ENCODE measurements around the gene PCDH1. TPM values are rescaled to one million over a fixed set of nuclear protein-coding genes. Genes with fewer than 3 reads are reported as not detected.

PCDH1 gene
- total RNA-seq, 6 experiments from 2014 or later: 20.8 to 44.1 (median 29.4) TPM

GRCh38 chr5:141844414-141845097, 33.7 kb downstream of the PCDH1 start:
- H3K27ac ChIP-seq: no peak overlapping the region
- intact Hi-C loops (cut with DNase I): no loop called here

GRCh38 chr5:141843156-141843927, 34.9 kb downstream of the PCDH1 start:
- no peak overlapping the region for H3K27ac ChIP-seq
- H3K4me3 ChIP-seq: no peak overlapping the region
- TF ChIP-seq POLR2A (IDR thresholded peaks at IDR 0.05) (no peak), CTCF (IDR thresholded peaks at IDR 0.05) (no peak)
- H3K9me3 ChIP-seq: no peaks in the 10 kb centered on the region
- 66% methylated on average over 2 of the region's 5 CpGs for WGBS (ENCODE audit: insufficient coverage, low coverage, low lambda C conversion rate, missing lambda C conversion rate)
- no peak for ATAC-seq
- DNase-seq: no peak
- H3K4me1 ChIP-seq: peaks cover 0 to 38% (median 8%) of the 10 kb centered on the region in 4 donors
- no peaks in the 10 kb centered on the region for H3K27me3 ChIP-seq
- H3K36me3 ChIP-seq: no peaks in the 10 kb centered on the region
- intact Hi-C loops (cut with DNase I): no loop called here

More at GRCh38 chr5:141844414-141845097, 33.7 kb downstream of the PCDH1 start:
- Histone ChIP-seq H3K9me3 (no peaks in the 10 kb centered on the region), H3K27me3 (no peaks in the 10 kb centered on the region), H3K36me3 (no peaks in the 10 kb centered on the region), H3K4me3 (no peak overlapping the region), H3K4me1 (peaks cover 0 to 48% (median 12%) of the 10 kb centered on the region in 4 donors)
- TF ChIP-seq POLR2A (IDR thresholded peaks at IDR 0.05) (no peak), CTCF (IDR thresholded peaks at IDR 0.05) (no peak)
- DNase-seq (no peak), ATAC-seq (peak in 1 of 4 donors; percentile 45)
- WGBS (ENCODE audit: insufficient coverage, low coverage, low lambda C conversion rate, missing lambda C conversion rate): 56% methylated on average over 8 of the region's 9 CpGs

GRCh38 chr5:141841378-141842180, 36.6 kb downstream of the PCDH1 start:
- DNase-seq: peak; percentile 59 to 90 (median 84)
- ATAC-seq: peak; percentile 77 to 87 (median 85)
- H3K9me3 ChIP-seq: no peaks in the 10 kb centered on the region
- TF ChIP-seq POLR2A (IDR thresholded peaks at IDR 0.05): no peak
- no peak for TF ChIP-seq CTCF (IDR thresholded peaks at IDR 0.05)
- no peaks in the 10 kb centered on the region for H3K36me3 ChIP-seq
- intact Hi-C loops (cut with DNase I): no loop called here
- H3K4me3 ChIP-seq: no peak overlapping the region
- no peaks in the 10 kb centered on the region for H3K27me3 ChIP-seq
- peaks cover 0 to 36% (median 8%) of the 10 kb centered on the region in 4 donors for H3K4me1 ChIP-seq
- H3K27ac ChIP-seq: peak overlapping the region in 2 of 3 donors; percentile 32 to 60
- 21% methylated on average over 6 of the region's 14 CpGs for WGBS (ENCODE audit: insufficient coverage, low coverage, low lambda C conversion rate, missing lambda C conversion rate)

- TF ChIP-seq CTCF (IDR thresholded peaks at IDR 0.05) (no peak), POLR2A (IDR thresholded peaks at IDR 0.05) (no peak)
- Histone ChIP-seq H3K4me1 (peaks cover 0 to 36% (median 8%) of the 10 kb centered on the region in 4 donors), H3K36me3 (no peaks in the 10 kb centered on the region), H3K27ac (peak overlapping the region in 1 of 3 donors; percentile 60), H3K4me3 (no peak overlapping the region), H3K27me3 (no peaks in the 10 kb centered on the region), H3K9me3 (no peaks in the 10 kb centered on the region)
- ATAC-seq: peak in 2 of 4 donors; percentile 2 to 17
- DNase-seq: no peak
- WGBS (ENCODE audit: insufficient coverage, low coverage, low lambda C conversion rate, missing lambda C conversion rate): 14% methylated on average over 3 of the region's 6 CpGs
- intact Hi-C loops (cut with DNase I): no loop called here
Observed at GRCh38 chr5:141840826-141841360, 37.3 kb downstream of the PCDH1 start.

All from right lobe of liver (tissue), 6 donors.